ENCODE measurements around the gene CCNL2. TPM values are rescaled to one million over a fixed set of nuclear protein-coding genes. Genes with fewer than 3 reads are reported as not detected.
"Not testable (repeated sequence)": the region's sequence is repeated elsewhere in the genome, so short reads cannot be mapped to it uniquely, and the experiment has no call there.

CCNL2 gene
- total RNA-seq, result 10 to 100 TPM; 35.0 to 91.1 (median 43.7) TPM

DNA sequence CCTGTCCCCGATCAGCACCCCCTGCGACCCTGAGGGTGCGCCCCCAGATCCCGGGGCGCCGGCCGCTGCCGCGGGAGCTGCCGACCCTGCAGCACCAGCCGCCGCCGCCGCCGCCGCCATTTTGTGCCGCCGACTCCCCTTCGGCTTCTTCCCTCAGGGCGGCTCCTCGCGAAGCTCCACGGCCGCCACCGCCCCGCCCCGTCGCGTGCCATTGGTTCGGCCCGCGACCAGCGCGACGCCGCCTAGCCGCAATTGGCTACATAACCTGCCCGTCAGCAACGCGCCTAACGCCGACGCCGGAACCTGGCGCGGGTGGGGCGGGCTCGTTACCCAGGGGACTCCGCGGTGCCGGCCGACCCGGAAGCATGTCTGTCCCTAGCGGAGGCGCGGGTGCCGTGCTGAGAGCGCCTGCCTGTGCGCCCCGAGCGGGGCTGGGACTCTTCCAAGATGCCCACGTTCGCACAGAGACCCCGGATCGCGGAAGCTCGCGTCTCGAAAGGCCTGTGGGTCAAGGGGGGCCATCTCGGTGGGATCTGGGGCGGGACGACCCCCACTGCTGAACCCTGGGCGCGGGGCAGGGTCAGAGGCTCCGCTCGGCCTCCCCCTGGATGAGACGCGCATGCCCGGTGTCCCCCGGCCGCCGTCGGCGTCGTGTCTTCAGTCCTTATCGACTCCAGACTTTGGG lies at the start of gene CCNL2:
TSS of gene CCNL2 (minus strand) at position 149 of the 685 bp plus-strand sequence. CDS start at position 120, 29 bp downstream.
- H3K27ac ChIP-seq, result peak within 1 kb of the TSS; percentile 80 to 96 (median 92)
- intact Hi-C loops (cut with DNase I; ENCODE audit: low total_unique reads) (loop anchor here (1.0 to 2.0 kb wide), 5 partner anchors 8 to 175 kb away; partner anchors contain the start of genes ATAD3B, AURKAIP1, DVL1 and MRPL20), in situ Hi-C loops (cut with MboI; ENCODE audit: low sequenced_read_pairs in 4 of 4) (no loop called here)
- peak; percentile 96 to 98 for DNase-seq
- H3K4me1 ChIP-seq, result peaks cover 37 to 39% of the 10 kb centered on the region in 2 donors
- peak within 1 kb of the TSS; percentile 65 to 98 (median 84) for H3K4me3 ChIP-seq
- peaks cover 0 to 48% of the 10 kb centered on the region in 2 donors for H3K36me3 ChIP-seq
- TF ChIP-seq, protein P1, sequence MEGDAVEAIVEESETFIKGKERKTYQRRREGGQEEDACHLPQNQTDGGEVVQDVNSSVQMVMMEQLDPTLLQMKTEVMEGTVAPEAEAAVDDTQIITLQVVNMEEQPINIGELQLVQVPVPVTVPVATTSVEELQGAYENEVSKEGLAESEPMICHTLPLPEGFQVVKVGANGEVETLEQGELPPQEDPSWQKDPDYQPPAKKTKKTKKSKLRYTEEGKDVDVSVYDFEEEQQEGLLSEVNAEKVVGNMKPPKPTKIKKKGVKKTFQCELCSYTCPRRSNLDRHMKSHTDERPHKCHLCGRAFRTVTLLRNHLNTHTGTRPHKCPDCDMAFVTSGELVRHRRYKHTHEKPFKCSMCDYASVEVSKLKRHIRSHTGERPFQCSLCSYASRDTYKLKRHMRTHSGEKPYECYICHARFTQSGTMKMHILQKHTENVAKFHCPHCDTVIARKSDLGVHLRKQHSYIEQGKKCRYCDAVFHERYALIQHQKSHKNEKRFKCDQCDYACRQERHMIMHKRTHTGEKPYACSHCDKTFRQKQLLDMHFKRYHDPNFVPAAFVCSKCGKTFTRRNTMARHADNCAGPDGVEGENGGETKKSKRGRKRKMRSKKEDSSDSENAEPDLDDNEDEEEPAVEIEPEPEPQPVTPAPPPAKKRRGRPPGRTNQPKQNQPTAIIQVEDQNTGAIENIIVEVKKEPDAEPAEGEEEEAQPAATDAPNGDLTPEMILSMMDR (IDR thresholded peaks at IDR 0.05 in 4 of 5, conservative IDR thresholded peaks at IDR 0.05 in 1 of 5), result peak; percentile 80 to 82 (median 82)
- TF ChIP-seq POLR2A (IDR thresholded peaks at IDR 0.05), result peak; percentile 81 to 89
- ATAC-seq, result peak; percentile 89 to 93
- H3K9me3 ChIP-seq, result no peaks in the 10 kb centered on the region
- H3K27me3 ChIP-seq, result no peaks in the 10 kb centered on the region

DNA sequence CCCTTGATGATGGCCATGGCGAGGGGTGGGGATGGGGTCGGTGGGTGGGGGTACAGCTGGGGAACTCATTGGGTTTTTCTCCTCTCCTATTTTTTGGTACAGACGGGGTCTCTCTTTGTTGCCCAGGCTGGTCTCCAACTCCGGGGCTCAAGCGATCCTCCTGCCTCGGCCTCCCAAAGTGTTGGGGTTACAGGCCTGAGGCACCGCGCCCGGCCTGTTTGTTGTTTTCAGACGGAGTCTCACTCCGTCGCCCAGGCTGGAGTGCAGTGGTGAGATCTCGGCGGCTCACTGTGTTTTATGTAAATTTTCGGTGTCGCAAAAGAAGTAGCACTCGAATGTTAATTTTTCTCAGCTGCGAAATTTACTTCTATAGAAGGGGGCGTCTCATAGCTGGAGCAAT lies 47.5 kb upstream of the CCNL2 start:
- H3K27ac ChIP-seq; H3K27me3 ChIP-seq; H3K4me1 ChIP-seq; H3K9me3 ChIP-seq; H3K4me3 ChIP-seq; ATAC-seq; DNase-seq; H3K36me3 ChIP-seq; intact Hi-C loops (cut with DNase I; ENCODE audit: low total_unique reads); in situ Hi-C loops (cut with MboI; ENCODE audit: low sequenced_read_pairs in 4 of 4): not testable (repeated sequence)

DNA sequence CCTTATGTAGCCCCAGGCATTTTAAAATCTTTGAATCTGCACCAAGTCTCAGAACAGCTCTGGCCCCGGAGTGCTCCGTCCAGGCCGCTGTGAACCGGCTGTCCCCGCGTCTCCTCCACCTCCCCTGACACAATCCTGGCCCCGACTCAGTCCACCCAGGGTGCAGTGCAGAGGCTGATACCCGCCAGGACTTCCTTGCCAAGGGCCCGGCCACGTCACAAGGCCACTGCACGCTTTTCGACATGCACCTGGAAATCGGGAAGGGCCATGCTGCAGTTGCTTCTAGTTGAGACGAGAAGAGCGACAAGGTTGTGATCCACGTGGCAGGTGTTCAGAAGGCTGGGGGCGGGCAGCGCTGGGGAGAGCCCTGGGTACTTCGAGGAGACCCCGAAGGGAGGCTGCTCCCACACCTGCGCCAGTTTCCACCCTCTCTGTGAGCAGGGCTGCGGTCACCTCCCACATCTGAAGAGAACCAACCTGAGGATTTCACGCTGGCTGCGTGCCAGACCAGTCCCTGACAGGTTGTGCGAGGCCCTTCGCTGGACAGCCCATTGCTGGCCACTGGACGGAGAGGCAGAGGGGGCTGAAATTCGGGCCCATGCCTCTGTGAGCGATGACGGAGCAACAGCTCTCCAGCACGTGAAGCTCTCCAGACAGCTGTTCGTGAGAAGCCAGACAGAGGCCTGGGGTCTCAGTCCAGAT lies 43.1 kb upstream of the CCNL2 start:
- in situ Hi-C loops (cut with MboI; ENCODE audit: low sequenced_read_pairs in 4 of 4), result no loop called here
- no peak for TF ChIP-seq POLR2A (IDR thresholded peaks at IDR 0.05)
- TF ChIP-seq, protein P1 (IDR thresholded peaks at IDR 0.05 in 4 of 5, conservative IDR thresholded peaks at IDR 0.05 in 1 of 5), result no peak
- DNase-seq (no peak), ATAC-seq (no peak)
- intact Hi-C loops (cut with DNase I; ENCODE audit: low total_unique reads), result no loop called here
- Histone ChIP-seq H3K9me3 (no peaks in the 10 kb centered on the region), H3K27me3 (peaks cover 0 to 10% (median 0%) of the 10 kb centered on the region in 3 donors), H3K4me3 (no peak overlapping the region), H3K36me3 (no peaks in the 10 kb centered on the region), H3K4me1 (peaks cover 3 to 10% of the 10 kb centered on the region in 2 donors), H3K27ac (no peak overlapping the region)

DNA sequence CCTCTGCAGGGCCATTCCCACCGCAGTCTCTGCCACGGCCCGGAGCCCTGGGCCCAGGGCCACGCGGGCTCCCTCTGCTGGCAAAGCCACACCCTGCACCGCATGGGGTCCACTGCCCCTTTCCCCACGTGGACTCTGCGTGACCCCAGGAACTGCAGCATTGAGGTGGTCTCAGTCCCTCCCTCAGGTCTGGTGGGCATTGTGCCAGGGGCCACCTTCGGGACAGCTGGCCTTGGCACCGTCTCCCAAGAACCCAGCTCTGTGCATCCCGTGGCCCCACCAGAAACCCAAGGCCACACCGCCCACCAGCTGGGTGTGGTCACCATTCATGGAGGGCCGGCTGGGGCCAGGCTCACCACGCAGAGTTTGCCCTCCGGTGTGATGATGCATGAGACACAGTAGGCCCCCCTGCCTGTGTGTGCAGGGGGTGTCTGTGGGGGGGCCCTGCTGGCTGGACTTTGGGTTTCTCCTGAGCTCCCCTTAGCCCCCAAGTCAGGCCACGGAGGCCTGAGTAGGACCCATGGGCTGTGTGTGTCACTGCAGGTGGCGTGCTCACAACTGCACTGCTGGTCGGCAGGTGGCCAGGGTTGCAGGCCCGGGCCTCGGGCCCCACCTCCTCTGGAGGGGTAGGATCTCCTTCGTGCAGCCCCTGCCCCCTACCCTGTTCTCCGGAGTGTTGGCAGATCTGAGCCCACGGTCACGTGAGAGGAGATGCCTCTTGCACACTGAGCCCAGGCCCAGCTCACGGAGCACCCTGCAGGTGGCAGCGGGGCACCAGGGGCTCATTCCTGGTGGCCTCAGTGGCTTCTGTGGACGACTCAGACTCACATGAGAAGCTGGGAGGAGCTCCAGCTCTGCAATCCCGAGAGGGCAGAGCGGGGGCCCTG lies 42.1 kb upstream of the CCNL2 start:
- Histone ChIP-seq H3K36me3 (no peaks in the 10 kb centered on the region), H3K4me3 (no peak overlapping the region), H3K27me3 (peaks cover 0 to 20% (median 7%) of the 10 kb centered on the region in 3 donors), H3K27ac (no peak overlapping the region), H3K4me1 (peaks cover 3 to 19% of the 10 kb centered on the region in 2 donors), H3K9me3 (no peaks in the 10 kb centered on the region)
- in situ Hi-C loops (cut with MboI; ENCODE audit: low sequenced_read_pairs in 4 of 4) (no loop called here), intact Hi-C loops (cut with DNase I; ENCODE audit: low total_unique reads) (loop anchor here (1.0 kb wide), 2 partner anchors 41 to 408 kb away; no protein-coding TSS in a partner anchor)
- TF ChIP-seq, protein P1 (IDR thresholded peaks at IDR 0.05 in 4 of 5, conservative IDR thresholded peaks at IDR 0.05 in 1 of 5), result peak; percentile 80 to 96 (median 91)
- no peak for TF ChIP-seq POLR2A (IDR thresholded peaks at IDR 0.05)
- ATAC-seq, result peak in 1 of 2 donors; percentile 78
- DNase-seq, result peak in 1 of 2 donors; percentile 36
